SK-N-MC (cell line): ENCODE measurements around the gene C22orf23.

Source experiments
- EZH2 ChIP-seq: fragments of 200-600 bp; sonication (generic); IDR thresholded peaks from one replicate; pipeline ENCODE4 v1.6.1; 2017; ENCODE audit warnings: antibody characterized with exemption
- POLR2AphosphoS5 ChIP-seq: IDR thresholded peaks from 2 replicates; pipeline ENCODE4 v1.6.1; 2012; ENCODE audit warnings: mild to moderate bottlenecking, low read depth, low read length, borderline replicate concordance

- TF ChIP-seq POLR2AphosphoS5: no peak
- no peak for TF ChIP-seq EZH2
These were observed 11.3 kb downstream of the C22orf23 start for GRCh38 chr22:37942133-37942532.
